NCI-H2196 treated with DMSO at 0.1 percent for 48 hours (cell line): Measurements from ENCODE around the gene HIPK2.

Source experiments
- DNase-seq: peaks from one replicate; lab custom pipeline; 2025; ENCODE audit not compliant: unreplicated experiment; lab: John Stamatoyannopoulos, UW

The HIPK2 gene

DNA sequence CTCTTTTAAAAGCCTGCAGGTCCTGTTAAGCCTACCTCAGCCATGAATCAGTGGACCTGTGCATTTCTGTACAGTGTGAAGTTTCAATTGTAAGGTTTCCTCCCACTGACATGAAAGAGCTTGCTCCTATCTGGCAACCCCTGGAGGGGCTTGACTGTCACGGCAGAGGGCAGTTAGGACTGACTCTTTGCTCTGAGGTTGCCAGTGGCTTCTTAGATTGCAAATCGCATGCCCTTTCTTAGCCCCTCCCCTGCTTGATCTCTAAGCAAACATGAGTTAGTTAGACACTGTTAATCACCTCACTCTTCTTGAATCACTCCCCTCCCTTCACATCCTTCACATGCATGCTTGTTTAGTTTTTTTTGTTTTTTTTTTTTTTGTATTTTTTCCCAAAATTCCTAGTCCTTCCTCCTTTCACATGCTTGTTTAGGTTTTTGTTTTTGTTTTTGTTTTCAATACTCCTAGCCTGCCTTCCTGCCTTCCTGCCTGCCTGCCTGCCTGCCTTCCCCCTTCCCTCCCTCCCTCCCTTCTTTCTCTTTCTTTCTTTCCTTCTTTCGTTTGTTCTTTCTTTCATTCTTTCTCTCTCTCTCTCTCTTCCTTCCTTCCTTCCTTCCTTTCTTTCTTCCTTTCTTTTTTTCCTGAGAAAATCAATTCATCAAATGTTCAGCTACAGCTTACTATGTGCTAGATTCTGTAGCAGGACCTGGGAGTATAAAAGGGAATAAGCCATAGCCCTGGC lies 6.0 kb upstream of the HIPK2 start:
- DNase-seq: no peak

GRCh38 chr7:139782932-139783331 lies 5.1 kb upstream of the HIPK2 start:
- DNase-seq: no peak

GRCh38 chr7:139777133-139777891 lies 486 bp downstream of the HIPK2 start:
- DNase-seq: no peak

DNA sequence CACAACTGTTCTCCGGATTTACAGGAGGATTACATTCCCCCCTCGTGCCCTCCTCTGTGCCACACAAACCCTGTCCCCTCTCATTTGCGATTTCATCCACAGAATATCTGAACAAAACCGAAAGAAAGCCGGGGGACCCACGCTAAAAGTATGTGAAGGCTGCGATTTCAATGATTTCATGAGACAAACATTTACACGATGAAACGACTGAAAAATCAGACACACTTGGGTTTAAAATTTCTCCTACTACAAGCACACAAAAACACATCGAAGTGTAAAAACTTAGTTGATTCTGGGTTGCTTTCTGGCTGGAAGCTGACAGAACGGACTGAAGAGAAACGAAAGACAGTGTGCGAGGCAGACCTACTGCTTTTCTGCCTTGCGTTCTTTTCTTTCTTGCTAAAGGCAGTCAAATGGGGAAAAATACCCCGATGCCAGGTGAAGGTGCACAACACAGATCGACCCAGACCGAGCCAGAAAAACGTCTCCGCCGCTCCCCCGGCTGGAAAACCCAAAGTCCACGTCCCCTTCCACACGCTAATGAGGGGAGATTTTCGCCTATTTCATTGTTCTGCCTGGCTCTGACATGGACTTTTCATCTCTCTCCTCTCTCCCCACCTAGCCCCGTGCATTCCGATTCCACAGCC lies 1.2 kb downstream of the HIPK2 start:
- DNase-seq: no peak

- peak; percentile 51 for DNase-seq
Measured at GRCh38 chr7:139775829-139776266, 1.9 kb downstream of the HIPK2 start.

DNA sequence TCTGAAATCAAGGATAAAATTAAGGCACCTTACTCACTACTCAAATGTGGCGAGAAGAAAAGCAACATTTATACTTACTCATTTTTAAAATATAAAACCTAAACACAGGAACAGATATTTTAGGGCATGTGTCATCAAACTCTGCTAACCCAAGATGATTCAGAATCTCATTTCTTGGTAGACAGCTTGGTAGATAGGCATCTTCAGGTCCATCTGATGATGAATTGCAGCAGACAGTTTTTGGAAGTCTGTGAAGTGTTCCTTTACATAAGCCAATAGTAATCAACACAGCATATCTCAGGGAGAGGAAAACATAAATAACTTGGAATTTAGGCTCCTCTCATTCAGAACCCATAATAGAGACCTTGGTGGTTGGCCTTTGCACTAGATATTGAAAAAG lies 3.4 kb downstream of the HIPK2 start:
- no peak for DNase-seq

DNA sequence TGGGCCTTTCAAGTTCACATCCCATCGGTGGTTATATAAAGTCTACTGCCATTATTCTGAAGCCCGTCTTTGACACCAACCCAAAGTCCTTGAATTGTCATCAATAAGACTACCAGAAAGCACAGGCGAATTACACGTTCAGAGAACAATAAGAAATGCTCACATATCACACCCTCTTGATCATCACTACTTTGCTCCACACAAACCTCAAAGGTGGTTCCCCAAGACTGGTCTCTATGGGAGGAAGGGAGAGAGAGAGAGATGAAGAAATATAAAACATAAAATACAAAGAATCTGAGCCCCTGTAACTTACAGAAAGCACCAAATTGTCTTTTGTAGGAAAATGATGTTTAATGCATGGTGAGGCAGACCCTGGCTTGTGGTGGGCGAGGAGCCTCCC lies 4.4 kb downstream of the HIPK2 start:
- no peak for DNase-seq

DNA sequence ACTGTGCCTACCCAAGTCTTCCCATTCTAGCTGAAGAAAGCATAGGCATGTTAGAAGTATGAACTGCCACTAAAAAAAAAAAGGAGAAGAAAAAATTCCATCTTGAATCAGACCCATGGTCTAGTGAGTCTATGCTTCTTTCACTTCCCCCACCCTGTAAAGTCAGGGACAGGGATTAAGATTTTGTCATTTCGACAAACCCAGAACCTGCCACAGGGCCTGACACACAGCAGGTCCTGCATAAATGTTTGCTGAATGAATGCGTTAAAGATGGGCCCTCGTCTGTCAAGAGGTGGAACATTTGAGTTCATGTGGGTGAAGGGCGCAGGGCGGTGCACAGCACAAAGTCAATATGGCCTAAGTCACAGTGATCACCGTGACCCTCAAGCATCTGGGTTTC lies 4.9 kb downstream of the HIPK2 start:
- DNase-seq: no peak

DNA sequence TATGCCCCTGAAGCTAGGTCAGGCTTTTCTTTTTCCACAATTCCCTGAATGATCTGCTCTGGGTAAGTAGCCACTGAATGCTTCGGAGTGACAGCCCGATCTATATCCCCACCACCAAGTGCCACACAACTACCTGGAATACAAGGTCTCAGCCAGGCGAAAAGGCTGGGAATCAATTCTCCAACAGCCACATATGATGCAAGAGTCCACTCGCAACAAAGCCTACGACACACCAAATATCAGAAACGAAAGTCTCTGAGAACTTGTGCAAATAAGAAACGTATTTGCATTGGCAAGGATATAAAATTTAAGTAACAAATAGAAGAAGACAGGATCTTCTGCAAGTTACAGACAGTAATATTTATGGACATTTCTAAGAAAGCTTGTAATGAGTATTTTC lies 5.7 kb downstream of the HIPK2 start:
- no peak for DNase-seq

- DNase-seq: no peak
Measured at GRCh38 chr7:139771001-139771956, 6.5 kb downstream of the HIPK2 start.

- DNase-seq: no peak
Measured at GRCh38 chr7:139769761-139770160, 8.0 kb downstream of the HIPK2 start.

DNA sequence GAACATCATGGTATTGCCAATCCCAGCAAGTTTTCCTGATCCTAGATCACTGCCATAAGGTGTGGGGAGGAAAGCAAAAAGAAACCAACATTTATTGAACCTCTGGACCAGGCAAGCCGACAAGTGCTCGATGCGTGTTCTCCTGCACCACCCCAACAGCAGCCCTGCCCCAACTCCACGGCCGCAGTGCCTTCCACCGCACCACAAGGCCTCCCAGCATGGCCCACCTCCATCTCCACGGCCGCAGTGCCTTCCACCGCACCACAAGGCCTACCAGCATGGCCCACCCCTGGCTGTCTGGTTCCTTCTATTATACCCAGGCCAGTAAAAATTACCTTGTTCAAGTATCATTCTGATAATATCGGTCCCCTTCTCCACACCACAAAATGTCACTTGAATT lies 8.7 kb downstream of the HIPK2 start:
- DNase-seq: no peak

DNA sequence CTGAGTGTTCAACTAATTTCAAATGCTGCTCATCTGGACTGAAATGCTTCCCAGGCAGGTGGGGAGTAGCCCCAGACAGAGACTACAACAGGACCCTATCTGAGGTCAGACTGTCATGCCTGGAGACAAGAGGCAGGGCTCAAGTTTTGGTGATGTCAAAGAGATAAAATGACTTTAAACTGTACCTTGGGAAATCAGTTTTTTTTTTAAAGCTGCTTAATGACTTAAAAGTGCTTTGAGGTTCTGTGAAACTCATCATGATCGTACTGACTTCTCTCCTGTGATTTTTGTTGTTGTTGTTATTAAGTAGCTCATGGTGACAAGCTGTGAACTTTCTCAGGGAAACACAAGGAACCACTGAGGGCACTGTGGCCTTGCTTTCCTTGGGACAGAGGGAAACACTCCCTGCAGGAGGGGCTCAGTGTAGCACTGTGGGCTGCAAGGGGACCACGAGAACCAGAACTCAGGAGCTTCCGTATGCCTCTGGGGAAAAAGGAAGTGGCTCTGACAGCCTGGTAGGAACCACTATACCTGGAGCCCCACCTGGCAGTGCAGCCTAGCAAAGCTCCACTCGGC lies 9.5 kb downstream of the HIPK2 start:
- no peak for DNase-seq

- DNase-seq: no peak
Measured at GRCh38 chr7:139767561-139767982, 10.2 kb downstream of the HIPK2 start.

GRCh38 chr7:139765143-139765542 lies 12.7 kb downstream of the HIPK2 start:
- no peak for DNase-seq

GRCh38 chr7:139763330-139763729 lies 14.5 kb downstream of the HIPK2 start:
- DNase-seq: no peak

- no peak for DNase-seq
Measured at GRCh38 chr7:139762886-139763285, 14.9 kb downstream of the HIPK2 start.

DNA sequence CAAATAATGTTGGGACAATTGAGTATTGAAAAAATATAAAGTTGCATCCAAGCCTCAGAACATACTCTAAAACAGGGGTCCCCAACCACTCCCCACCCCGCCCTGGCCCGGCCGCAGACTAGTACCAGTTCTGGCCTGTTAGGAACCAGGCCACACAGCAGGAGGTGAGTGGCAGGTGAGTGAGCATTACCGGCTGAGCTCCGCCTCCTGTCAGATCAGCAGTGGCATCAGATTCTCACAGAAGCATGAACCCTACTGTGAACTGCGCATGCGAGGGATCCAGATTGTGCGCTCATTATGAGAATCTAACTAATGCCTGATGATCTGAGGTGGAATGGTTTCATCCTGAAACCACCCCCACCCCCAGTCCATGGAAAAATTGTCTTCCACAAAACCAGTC lies 19.4 kb downstream of the HIPK2 start:
- DNase-seq: no peak

DNA sequence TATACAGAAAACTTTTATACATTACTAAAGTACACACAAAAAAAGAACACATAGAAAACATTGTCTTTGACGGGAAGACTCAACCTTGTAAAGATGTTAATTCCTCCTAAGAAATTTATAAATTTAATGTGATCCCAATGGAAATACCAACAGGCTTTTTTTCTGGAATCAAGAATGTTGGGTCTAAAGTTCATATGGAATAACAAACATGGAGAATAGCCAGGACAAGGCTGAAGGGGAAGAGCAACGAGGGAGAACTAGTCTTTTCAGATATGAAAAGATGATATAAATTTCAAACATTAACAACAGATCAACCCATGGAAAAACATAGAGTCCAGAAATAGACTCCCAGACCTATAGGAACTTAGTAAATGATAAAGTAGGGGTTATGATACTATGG lies 19.8 kb downstream of the HIPK2 start:
- no peak for DNase-seq

DNA sequence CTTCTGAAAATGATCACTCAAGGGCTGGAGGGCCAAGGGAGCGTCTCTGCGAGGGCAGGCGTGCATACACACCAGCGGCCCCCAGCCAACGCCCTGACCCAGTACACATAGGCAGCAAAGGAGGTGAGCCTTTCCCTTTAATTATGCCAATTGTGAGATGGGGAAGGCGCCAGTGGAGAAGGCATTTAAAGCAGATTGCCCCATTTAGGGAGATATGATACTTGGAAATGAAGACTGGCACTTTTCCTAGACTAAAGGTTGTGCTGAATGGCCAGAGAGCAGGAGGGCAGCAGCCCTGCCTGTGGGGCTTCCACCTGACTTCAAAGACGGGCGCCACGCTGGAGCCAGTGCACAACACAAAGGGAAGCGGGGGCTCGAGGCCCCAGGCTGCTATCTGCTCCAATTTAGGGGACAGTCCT lies 24.1 kb downstream of the HIPK2 start:
- DNase-seq: peak; percentile 43
